Lower lobe of right lung (tissue), 2 donors: ENCODE measurements around the gene MAP4K2. TPM values are rescaled to one million over a fixed set of nuclear protein-coding genes. Genes with fewer than 3 reads are reported as not detected.

Source experiments
- ATAC-seq, 2 donors: fragments of 200-7000 bp; cut with Tn5 transposase; one replicate each; pipeline ENCODE4 v1.9.1; 2020 to 2022; ENCODE audit warnings: mild to moderate bottlenecking in 2 of 2, moderate library complexity in 2 of 2
- DNase-seq: peaks from one replicate; pipeline ENCODE4 v3.0.0-alpha.2; 2020
- H3K27ac ChIP-seq: fragments of 200-600 bp; one replicate; pipeline ENCODE4 v1.8.0; 2022
- H3K27me3 ChIP-seq: fragments of 200-600 bp; one replicate; pipeline ENCODE4 v1.8.0; 2022; ENCODE audit warnings: low read depth
- H3K36me3 ChIP-seq: fragments of 200-600 bp; one replicate; pipeline ENCODE4 v1.8.0; 2022; ENCODE audit warnings: mild to moderate bottlenecking
- H3K4me1 ChIP-seq: fragments of 200-600 bp; one replicate; pipeline ENCODE4 v1.8.0; 2022
- H3K4me3 ChIP-seq: fragments of 200-600 bp; one replicate; pipeline ENCODE4 v1.8.0; 2022; ENCODE audit warnings: mild to moderate bottlenecking
- H3K9me3 ChIP-seq: fragments of 200-600 bp; one replicate; pipeline ENCODE4 v1.8.0; 2022
- CTCF ChIP-seq: fragments of 200-600 bp; IDR thresholded peaks from one replicate; pipeline ENCODE4 v1.8.0; 2022; ENCODE audit warnings: antibody characterized with exemption, mild to moderate bottlenecking
- intact Hi-C: fragments of 100-400 bp; cut with DNase I; formaldehyde crosslinking; loops from one replicate; pipeline ENCODE4 v1.11.0; 2022
- total RNA-seq: library from RNA; stranded (reverse); fragmentation: NEBNext Ultra II Directional; extraction: Animal tissue kit (Norgen Biotek cat#: 25700); gene quantifications from one replicate; pipeline ENCODE4 v1.2.1, GENCODE V29; 2021
- donor health status: DM: no; HTN: yes; CAD: no; lungs with severe emphysema.

Gene MAP4K2
- total RNA-seq, 1 donor from 2014 or later: 29.1 TPM

DNA sequence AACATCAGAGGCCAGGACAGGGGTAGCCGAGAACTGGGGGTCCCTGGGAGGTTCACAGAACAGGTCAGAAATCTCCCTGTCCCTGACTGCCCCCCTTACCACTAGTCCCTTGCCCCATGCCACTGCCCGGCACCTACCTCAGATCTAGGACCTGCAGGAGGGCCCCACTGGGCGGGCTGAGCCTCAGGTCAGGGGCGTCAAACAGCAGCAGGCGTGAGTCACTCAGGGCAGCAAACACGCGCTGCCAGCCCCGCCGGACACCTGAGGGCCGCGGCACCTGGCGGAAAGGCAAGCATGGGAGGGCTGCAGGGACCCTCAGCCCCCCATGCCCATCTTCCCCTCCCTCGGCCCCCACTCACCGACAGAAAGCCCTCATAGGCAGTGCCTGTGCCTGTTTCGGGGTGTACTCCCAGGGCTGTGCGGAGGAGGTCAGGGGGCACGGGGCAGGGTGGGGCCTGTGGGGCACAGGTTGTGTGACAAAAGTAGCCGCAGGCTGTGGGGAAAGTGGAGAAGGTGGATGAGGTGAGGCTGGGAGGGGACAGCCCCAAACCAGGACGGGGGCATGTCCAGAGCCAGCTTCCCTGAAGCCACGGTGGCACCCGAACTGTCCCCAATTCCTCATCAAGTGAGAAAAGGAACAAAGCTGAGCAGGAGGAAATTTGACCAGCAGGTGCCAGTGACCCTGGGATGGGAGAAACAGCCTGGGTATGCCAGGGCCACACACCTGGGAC lies 29.6 kb upstream of the MAP4K2 start:
- no peak overlapping the region for H3K27ac ChIP-seq
- H3K4me1 ChIP-seq: no peaks in the 10 kb centered on the region
- H3K27me3 ChIP-seq: no peaks in the 10 kb centered on the region
- no peak overlapping the region for H3K4me3 ChIP-seq
- intact Hi-C loops: no loop called here
- peaks cover 47% of the 10 kb centered on the region for H3K36me3 ChIP-seq
- H3K9me3 ChIP-seq: no peaks in the 10 kb centered on the region
- ATAC-seq (no peak), DNase-seq (no peak)
- no peak for TF ChIP-seq CTCF

DNA sequence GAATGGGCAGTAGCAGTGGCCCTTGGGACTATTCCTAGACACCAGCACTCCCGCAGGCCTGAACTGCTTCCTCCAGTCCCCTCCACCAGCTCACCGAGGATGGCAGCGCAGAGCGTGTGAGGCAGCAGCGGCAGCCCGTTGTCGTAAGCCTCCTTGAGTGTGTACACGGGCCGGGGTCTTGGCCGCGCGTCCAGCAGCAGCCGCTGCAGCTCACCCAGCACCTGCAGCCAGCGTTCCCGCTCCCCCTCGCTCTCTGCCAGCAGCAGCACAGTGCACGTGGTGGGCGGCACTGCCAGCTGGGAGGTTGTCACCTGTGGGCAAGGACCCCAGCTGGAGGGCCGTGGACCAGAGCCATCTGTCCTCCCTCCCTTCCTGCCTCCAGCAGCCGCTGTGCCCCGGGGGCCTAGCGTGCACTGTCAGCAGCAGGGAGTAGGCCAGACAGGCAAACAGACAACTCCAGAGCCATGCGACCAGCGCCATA lies 28.4 kb upstream of the MAP4K2 start:
- no peaks in the 10 kb centered on the region for H3K4me1 ChIP-seq
- H3K27ac ChIP-seq: no peak overlapping the region
- no peak overlapping the region for H3K4me3 ChIP-seq
- intact Hi-C loops: no loop called here
- peaks cover 54% of the 10 kb centered on the region for H3K36me3 ChIP-seq
- no peaks in the 10 kb centered on the region for H3K9me3 ChIP-seq
- H3K27me3 ChIP-seq: no peaks in the 10 kb centered on the region
- TF ChIP-seq CTCF: no peak
- DNase-seq (no peak), ATAC-seq (no peak)

DNA sequence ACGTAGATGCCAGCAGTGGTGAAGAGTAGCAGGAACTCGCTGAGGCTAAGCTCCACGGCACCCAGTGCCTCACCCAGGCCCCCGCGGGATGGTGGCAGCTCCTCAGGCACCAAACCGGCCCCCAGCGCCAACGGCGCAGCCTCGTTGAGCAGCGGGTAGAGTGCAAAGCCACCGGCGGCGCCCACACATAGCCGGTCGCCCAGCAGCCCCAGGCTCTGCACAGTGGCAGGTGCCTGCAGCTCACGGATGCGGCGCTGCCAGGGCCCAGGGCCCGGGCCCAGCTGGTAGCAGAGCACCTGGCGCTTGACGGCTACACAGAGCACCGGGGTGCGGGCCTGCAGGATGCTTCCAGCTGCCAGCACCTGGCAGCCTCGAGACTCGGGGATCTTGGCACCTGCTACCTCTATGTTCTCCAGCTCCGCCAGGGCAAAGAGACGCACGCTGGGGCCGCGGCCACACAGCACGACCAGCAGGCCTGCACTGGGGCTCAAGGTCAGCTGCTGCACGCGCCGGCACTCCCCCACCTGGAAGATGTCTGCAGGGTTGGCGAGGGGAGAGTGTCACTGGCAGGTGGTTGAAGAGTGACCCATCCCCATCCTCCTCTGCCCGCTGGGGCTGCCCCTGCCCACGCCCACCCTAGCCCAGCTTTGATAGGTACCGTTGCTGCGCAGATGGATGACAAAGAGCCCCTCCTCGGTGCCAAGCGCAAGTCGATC lies 26.7 kb upstream of the MAP4K2 start:
- no peaks in the 10 kb centered on the region for H3K4me1 ChIP-seq
- peaks cover 52% of the 10 kb centered on the region for H3K36me3 ChIP-seq
- no peak for DNase-seq
- H3K4me3 ChIP-seq: no peak overlapping the region
- intact Hi-C loops: no loop called here
- no peak for ATAC-seq
- no peaks in the 10 kb centered on the region for H3K9me3 ChIP-seq
- no peak overlapping the region for H3K27ac ChIP-seq
- TF ChIP-seq CTCF: no peak
- H3K27me3 ChIP-seq: no peaks in the 10 kb centered on the region

DNA sequence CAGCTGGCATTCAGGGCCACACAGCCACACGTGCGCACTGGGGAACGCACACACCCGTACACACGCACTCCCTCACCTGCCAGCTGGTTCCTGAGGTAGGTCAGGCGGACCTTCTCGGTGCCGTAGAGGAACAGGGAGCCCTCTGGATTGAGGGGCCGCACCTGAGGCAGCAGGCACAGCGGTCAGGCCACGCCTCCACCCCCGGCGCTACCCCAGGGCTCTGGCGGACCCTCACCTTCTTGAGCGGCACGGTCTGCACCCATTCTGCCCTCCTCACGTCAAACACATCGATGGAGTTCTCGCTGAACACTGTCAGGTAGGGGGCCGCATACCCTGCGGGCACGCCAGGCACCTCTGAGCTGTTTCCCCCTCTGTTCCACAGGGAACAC lies 24.4 kb upstream of the MAP4K2 start:
- DNase-seq (no peak), ATAC-seq (no peak)
- no peaks in the 10 kb centered on the region for H3K4me1 ChIP-seq
- H3K9me3 ChIP-seq: no peaks in the 10 kb centered on the region
- H3K27ac ChIP-seq: no peak overlapping the region
- intact Hi-C loops: no loop called here
- no peak for TF ChIP-seq CTCF
- no peaks in the 10 kb centered on the region for H3K27me3 ChIP-seq
- H3K4me3 ChIP-seq: no peak overlapping the region
- peaks cover 33% of the 10 kb centered on the region for H3K36me3 ChIP-seq

DNA sequence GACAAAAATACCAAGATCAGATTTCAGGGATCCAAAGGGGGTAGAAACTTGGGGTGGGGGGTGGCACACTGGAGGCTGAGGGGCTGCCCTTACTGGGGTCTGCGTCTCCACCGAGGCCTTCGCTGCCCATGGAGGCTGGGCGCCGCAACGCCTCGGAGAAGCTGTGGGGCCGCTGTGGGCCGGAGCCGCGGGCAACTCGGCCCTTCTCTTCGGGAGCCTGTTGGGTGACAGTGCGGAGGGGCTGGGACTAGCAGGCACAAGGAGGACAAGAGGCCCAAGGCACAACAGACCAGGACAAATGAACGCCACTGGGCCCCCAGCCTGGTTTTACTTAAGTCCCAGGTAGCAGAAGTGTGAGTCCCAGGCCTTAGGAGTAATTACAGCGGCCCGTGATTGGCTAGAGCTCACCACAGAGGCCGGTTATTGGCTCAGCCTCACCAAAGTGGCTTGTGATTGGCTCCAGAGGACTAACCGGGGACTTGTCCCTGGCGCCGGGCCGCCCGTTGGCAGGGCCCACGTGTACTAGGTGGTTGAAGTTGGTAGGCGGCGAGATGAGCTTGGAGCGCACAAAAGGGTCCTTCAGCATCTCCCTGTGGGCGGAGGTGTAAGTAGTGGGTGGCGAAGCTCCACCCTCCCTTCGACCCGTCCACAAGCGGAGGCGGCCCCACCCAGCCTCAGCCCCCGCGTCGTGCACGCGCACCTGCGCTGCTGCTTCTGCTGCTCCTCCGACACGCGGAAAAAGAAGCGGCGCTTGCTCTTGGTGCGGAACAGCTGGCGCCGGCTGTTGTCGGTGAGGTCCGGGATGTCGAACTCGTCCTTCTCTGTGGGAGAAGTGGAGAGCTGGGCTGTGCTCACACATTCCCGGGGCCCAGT lies 23.8 kb upstream of the MAP4K2 start:
- H3K27me3 ChIP-seq: no peaks in the 10 kb centered on the region
- H3K27ac ChIP-seq: no peak overlapping the region
- peaks cover 31% of the 10 kb centered on the region for H3K36me3 ChIP-seq
- ATAC-seq (no peak), DNase-seq (no peak)
- no peak overlapping the region for H3K4me3 ChIP-seq
- H3K9me3 ChIP-seq: no peaks in the 10 kb centered on the region
- no peaks in the 10 kb centered on the region for H3K4me1 ChIP-seq
- no peak for TF ChIP-seq CTCF
- intact Hi-C loops: no loop called here
